ENCODE data around the gene ARHGEF28. TPM values are rescaled to one million over a fixed set of nuclear protein-coding genes. Genes with fewer than 3 reads are reported as not detected.

The ARHGEF28 gene
- total and polyA plus RNA-seq, 2 of the 13 experiments (the other 11 are each of a cell fraction or from before 2014, with no cell fraction given): 17.4 to 34.1 TPM

DNA sequence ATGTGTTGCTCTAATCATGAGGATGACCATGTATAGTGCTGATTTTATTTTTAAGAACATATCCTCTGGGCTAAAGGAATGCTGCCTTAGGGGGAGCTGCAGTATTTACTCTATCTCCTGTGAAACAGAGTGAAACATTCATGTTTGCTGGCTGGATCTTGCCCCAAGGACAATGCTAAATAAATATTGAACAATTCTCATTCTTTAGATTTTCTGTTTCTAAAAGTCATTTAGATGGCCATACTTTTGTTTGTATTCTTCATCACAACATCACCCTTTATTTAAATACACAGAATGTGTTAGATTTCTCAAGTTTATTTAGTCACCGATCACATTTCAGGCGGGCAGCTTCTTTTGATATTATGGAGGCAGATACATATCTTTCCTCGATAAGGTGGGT lies 103.3 kb downstream of the ARHGEF28 start:
- DNase-seq (ENCODE audit: low spot score) (peak; percentile 93), ATAC-seq (peak; percentile 98), FAIRE-seq (peak; percentile 75)
- no TSS peak for BruUV-seq (replicated peaks)
- intact Hi-C loops (cut with micrococcal nuclease; ENCODE audit: unreplicated experiment): loop anchor here (5.0 kb wide), 2 partner anchors 33 to 63 kb away; no protein-coding TSS in a partner anchor
- H2AFZ ChIP-seq (ENCODE audit: low read length): no peak overlapping the region
- ChIA-PET CTCF (ENCODE audit: low intra/inter-chr PET ratio, low total read pairs) (no interaction called here), POLR2A (interaction anchor here (0.8 to 2.6 kb wide), 8 partner anchors 9 to 111 kb away, joined by 3 to 19 read pairs (median 4); partner anchors contain the start of gene ARHGEF28)
- no peaks in the 10 kb centered on the region for H3K27me3 ChIP-seq (ENCODE audit: control insufficient read depth in 1 of 2, insufficient read depth in 2 of 2, low read length in 2 of 2)
- H3K36me3 ChIP-seq (replicated peaks in 1 of 2; ENCODE audit: control insufficient read depth in 1 of 2, insufficient read depth in 2 of 2, low read length in 2 of 2): no peaks in the 10 kb centered on the region
- peak overlapping the region; percentile 68 for H3K27ac ChIP-seq (ENCODE audit: extremely low read length, insufficient read depth, low read length)
- in situ Hi-C loops (cut with HindIII; ENCODE audit: extremely low pct_ligation_motif_present, low pct_unique_long_range_greater_than_20kb): no loop called here
- no peak overlapping the region; a peak in 1 of 6 replicates for H3K4me3 ChIP-seq (replicated peaks in 1 of 3; ENCODE audit: insufficient read depth in 1 of 3, low read depth in 2 of 3, low read length in 3 of 3)
- 5% methylated on average over 3 of the region's 3 CpGs for WGBS (ENCODE audit: low lambda C conversion rate)
- no peaks in the 10 kb centered on the region for H4K20me1 ChIP-seq (ENCODE audit: insufficient read depth, low read length)
- H3K4me2 ChIP-seq (ENCODE audit: low read depth, low read length): peak overlapping the region; percentile 49
- H3K9ac ChIP-seq (ENCODE audit: insufficient read depth, low read depth, low read length): no peak overlapping the region
- H3K9me3 ChIP-seq (ENCODE audit: low read length): no peaks in the 10 kb centered on the region
- H3K4me1 ChIP-seq (ENCODE audit: insufficient read depth, low read length): peaks cover 67% of the 10 kb centered on the region
- H3K79me2 ChIP-seq (ENCODE audit: insufficient read depth, low read length): peaks cover 7% of the 10 kb centered on the region
- TF ChIP-seq SIX1 (CRISPR knock-in tag; IDR thresholded peaks at IDR 0.05; ENCODE audit: borderline replicate concordance) (peak; percentile 96), GATAD2A (CRISPR knock-in tag; IDR thresholded peaks at IDR 0.05) (peak; percentile 96), NCOA2 (CRISPR knock-in tag; IDR thresholded peaks at IDR 0.05) (peak; percentile 89), HHEX (CRISPR knock-in tag; IDR thresholded peaks at IDR 0.05) (peak; percentile 58; the same call in 1 of the 2 replicates), SSRP1 (CRISPR knock-in tag; IDR thresholded peaks at IDR 0.05) (no peak), MAFK (conservative IDR thresholded peaks at IDR 0.05 in 1 of 2, IDR thresholded peaks at IDR 0.05 in 1 of 2; ENCODE audit: low read length in 2 of 2) (no peak), NFIB (CRISPR knock-in tag; IDR thresholded peaks at IDR 0.05; ENCODE audit: borderline replicate concordance) (no peak), NCOR1 (IDR thresholded peaks at IDR 0.05; ENCODE audit: borderline replicate concordance, low read length) (peak; percentile 66; the same call in 1 of the 2 replicates), ZNF382 (CRISPR knock-in tag; IDR thresholded peaks at IDR 0.05; ENCODE audit: borderline replicate concordance) (no peak), BRCA1 (CRISPR knock-in tag; IDR thresholded peaks at IDR 0.05) (peak; percentile 67; the same call in 1 of the 2 replicates), SIX4 (CRISPR knock-in tag; IDR thresholded peaks at IDR 0.05) (peak; percentile 78; the same call in 1 of the 2 replicates), DPF2 (CRISPR knock-in tag; IDR thresholded peaks at IDR 0.05; ENCODE audit: borderline replicate concordance, low read depth) (peak; percentile 85), TCF7 (IDR thresholded peaks at IDR 0.05; ENCODE audit: low read depth) (peak; percentile 84), RCOR2 (CRISPR knock-in tag; IDR thresholded peaks at IDR 0.05) (peak; percentile 65; the same call in 1 of the 2 replicates), GFI1 (CRISPR knock-in tag; IDR thresholded peaks at IDR 0.05; ENCODE audit: borderline replicate concordance) (peak; percentile 49; the same call in 1 of the 2 replicates), NR2F6 (IDR thresholded peaks at IDR 0.05) (peak; percentile 68), NR2F6 (CRISPR knock-in tag; IDR thresholded peaks at IDR 0.05) (peak; percentile 49; the same call in 1 of the 2 replicates), ZKSCAN8 (CRISPR knock-in tag; IDR thresholded peaks at IDR 0.05; ENCODE audit: borderline replicate concordance) (peak; percentile 58; the same call in 1 of the 2 replicates), KDM4B (CRISPR knock-in tag; IDR thresholded peaks at IDR 0.05) (no peak), RARA (CRISPR knock-in tag; IDR thresholded peaks at IDR 0.05) (peak; percentile 80), ZNF776 (CRISPR knock-in tag; IDR thresholded peaks at IDR 0.05) (no peak)
- TF ChIP-seq, protein P1, sequence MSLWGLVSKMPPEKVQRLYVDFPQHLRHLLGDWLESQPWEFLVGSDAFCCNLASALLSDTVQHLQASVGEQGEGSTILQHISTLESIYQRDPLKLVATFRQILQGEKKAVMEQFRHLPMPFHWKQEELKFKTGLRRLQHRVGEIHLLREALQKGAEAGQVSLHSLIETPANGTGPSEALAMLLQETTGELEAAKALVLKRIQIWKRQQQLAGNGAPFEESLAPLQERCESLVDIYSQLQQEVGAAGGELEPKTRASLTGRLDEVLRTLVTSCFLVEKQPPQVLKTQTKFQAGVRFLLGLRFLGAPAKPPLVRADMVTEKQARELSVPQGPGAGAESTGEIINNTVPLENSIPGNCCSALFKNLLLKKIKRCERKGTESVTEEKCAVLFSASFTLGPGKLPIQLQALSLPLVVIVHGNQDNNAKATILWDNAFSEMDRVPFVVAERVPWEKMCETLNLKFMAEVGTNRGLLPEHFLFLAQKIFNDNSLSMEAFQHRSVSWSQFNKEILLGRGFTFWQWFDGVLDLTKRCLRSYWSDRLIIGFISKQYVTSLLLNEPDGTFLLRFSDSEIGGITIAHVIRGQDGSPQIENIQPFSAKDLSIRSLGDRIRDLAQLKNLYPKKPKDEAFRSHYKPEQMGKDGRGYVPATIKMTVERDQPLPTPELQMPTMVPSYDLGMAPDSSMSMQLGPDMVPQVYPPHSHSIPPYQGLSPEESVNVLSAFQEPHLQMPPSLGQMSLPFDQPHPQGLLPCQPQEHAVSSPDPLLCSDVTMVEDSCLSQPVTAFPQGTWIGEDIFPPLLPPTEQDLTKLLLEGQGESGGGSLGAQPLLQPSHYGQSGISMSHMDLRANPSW (CRISPR knock-in tag; IDR thresholded peaks at IDR 0.05; ENCODE audit: borderline replicate concordance): peak; percentile 70; the same call in 1 of the 2 replicates
- TF ChIP-seq, protein P2, sequence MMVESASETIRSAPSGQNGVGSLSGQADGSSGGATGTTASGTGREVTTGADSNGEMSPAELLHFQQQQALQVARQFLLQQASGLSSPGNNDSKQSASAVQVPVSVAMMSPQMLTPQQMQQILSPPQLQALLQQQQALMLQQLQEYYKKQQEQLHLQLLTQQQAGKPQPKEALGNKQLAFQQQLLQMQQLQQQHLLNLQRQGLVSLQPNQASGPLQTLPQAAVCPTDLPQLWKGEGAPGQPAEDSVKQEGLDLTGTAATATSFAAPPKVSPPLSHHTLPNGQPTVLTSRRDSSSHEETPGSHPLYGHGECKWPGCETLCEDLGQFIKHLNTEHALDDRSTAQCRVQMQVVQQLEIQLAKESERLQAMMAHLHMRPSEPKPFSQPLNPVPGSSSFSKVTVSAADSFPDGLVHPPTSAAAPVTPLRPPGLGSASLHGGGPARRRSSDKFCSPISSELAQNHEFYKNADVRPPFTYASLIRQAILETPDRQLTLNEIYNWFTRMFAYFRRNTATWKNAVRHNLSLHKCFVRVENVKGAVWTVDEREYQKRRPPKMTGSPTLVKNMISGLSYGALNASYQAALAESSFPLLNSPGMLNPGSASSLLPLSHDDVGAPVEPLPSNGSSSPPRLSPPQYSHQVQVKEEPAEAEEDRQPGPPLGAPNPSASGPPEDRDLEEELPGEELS (CRISPR knock-in tag; IDR thresholded peaks at IDR 0.05): peak; percentile 87
